H1 (cell line): ENCODE data around the gene CKAP2L. TPM values are rescaled to one million over a fixed set of nuclear protein-coding genes. Genes with fewer than 3 reads are reported as not detected.

Experiments used
- ATF2 ChIP-seq: IDR thresholded peaks from 2 replicates; pipeline ENCODE4 v1.6.1; 2012; ENCODE audit warnings: low read length, inconsistent platforms
- ATF3 ChIP-seq: IDR thresholded peaks from 2 replicates; pipeline ENCODE4 v1.6.1; 2011; ENCODE audit warnings: low read depth, mild to moderate bottlenecking, low read length; ENCODE audit not compliant: insufficient read depth
- EP300 ChIP-seq, 2 experiments: IDR thresholded peaks; 1 replicate in 1 of 2; 2 replicates in 1 of 2; pipeline ENCODE4 v1.6.1; 2011 to 2012; ENCODE audit warnings: low read depth in 2 of 2, low read length in 2 of 2, mild to moderate bottlenecking in 2 of 2, borderline replicate concordance in 1 of 2, inconsistent platforms in 1 of 2, moderate library complexity in 1 of 2
- FOSL1 ChIP-seq: IDR thresholded peaks from 2 replicates; pipeline ENCODE4 v1.6.1; 2011; ENCODE audit warnings: mild to moderate bottlenecking, low read depth, low read length, moderate library complexity; ENCODE audit not compliant: insufficient read depth
- HDAC2 ChIP-seq, 2 experiments: fragments of 300-600 bp in 1 of 2; sonication (generic) in 1 of 2; IDR thresholded peaks; 2 replicates each; pipeline ENCODE4 v1.6.1; 2011 to 2012; ENCODE audit warnings: low read depth in 2 of 2, low read length in 2 of 2, mild to moderate bottlenecking in 2 of 2, moderate library complexity in 2 of 2, borderline replicate concordance in 1 of 2, inconsistent platforms in 1 of 2
- NANOG ChIP-seq: IDR thresholded peaks from 2 replicates; pipeline ENCODE4 v1.6.1; 2011; ENCODE audit warnings: low read length, low read depth, mild to moderate bottlenecking, inconsistent platforms; ENCODE audit not compliant: insufficient read depth, poor library complexity, severe bottlenecking
- POU5F1 ChIP-seq: IDR thresholded peaks from 2 replicates; pipeline ENCODE4 v1.6.1; 2011; ENCODE audit warnings: low read depth, mild to moderate bottlenecking, low read length, moderate library complexity
- RNF2 ChIP-seq: fragments of 200-900, 300-1000 bp; sonication (generic); IDR thresholded peaks from 2 replicates; pipeline ENCODE4 v1.7.1; 2016; ENCODE audit warnings: borderline replicate concordance, low read depth, mild to moderate bottlenecking, antibody characterized with exemption, low read length; ENCODE audit not compliant: poor library complexity, severe bottlenecking; ENCODE audit errors: missing control alignments
- TEAD4 ChIP-seq: IDR thresholded peaks from 2 replicates; pipeline ENCODE4 v1.6.1; 2012; ENCODE audit warnings: low read depth, low read length, inconsistent platforms, mixed read lengths
- YY1 ChIP-seq: IDR thresholded peaks from 2 replicates; pipeline ENCODE4 v1.6.1; 2011; ENCODE audit warnings: low read depth, mild to moderate bottlenecking, low read length
- ZNF274 ChIP-seq: IDR thresholded peaks from 2 replicates; pipeline ENCODE4 v1.7.0; 2012; ENCODE audit warnings: low read length, borderline replicate concordance; ENCODE audit errors: extremely low read depth
- polyA plus RNA-seq, 7 experiments: library from polyadenylated mRNA; depleted of rRNA in 3 of 7; stranded (reverse) in 5 of 7; unstranded in 2 of 7; fragments of >200 nt in 5 of 7; fragments of 200-250 nt in 2 of 7; gene quantifications; 1 replicate in 5 of 7; 2 replicates in 1 of 7; 4 replicates in 1 of 7; pipeline versions ENCODE4 v1.2.1 to v1.2.3, GENCODE V29; 2011 to 2013; ENCODE audit warnings: missing spikeins in 2 of 7, mixed read lengths in 2 of 7
- total RNA-seq: library from RNA; stranded (reverse); fragmentation: NEBNext Ultra II Directional; extraction: Animal tissue kit (Norgen Biotek cat#: 25700); gene quantifications from 2 replicates; pipeline ENCODE4 v1.2.1, GENCODE V29; 2021

Gene CKAP2L
- total and polyA plus RNA-seq, 2 of the 8 experiments (the other 6 are each of a cell fraction or from before 2014, with no cell fraction given): 2.5 to 20.7 TPM

- TF ChIP-seq ATF2: no peak
- no peak for TF ChIP-seq NANOG
- no peak for TF ChIP-seq ZNF274
- TF ChIP-seq TEAD4: no peak
- TF ChIP-seq POU5F1: no peak
- no peak for TF ChIP-seq ATF3
- no peak for TF ChIP-seq RNF2
- no peak for TF ChIP-seq EP300 (IDR thresholded peaks at IDR 0.05; ENCODE audit: borderline replicate concordance in 1 of 2, low read depth in 2 of 2, low read length in 2 of 2)
- no peak for TF ChIP-seq HDAC2 (IDR thresholded peaks at IDR 0.05; ENCODE audit: borderline replicate concordance in 1 of 2, low read depth in 2 of 2, low read length in 2 of 2)
- TF ChIP-seq YY1: no peak
- no peak for TF ChIP-seq FOSL1
Measured at GRCh38 chr2:112723547-112723940, 40.9 kb downstream of the CKAP2L start (continued).
